Tibial nerve (tissue), 4 donors: ENCODE results near the gene LKAAEAR1. TPM values are rescaled to one million over a fixed set of nuclear protein-coding genes. Genes with fewer than 3 reads are reported as not detected.

ENCODE experiments used
- DNase-seq, 2 donors: peaks; one replicate each; pipeline ENCODE4 v3.0.0-alpha.2; 2019; ENCODE audit warnings: low spot score in 2 of 2
- H3K27ac ChIP-seq, 4 donors: fragments of 200-600 bp; sonication (generic) in 3 of 4; one replicate each; pipeline ENCODE4 v1.5.1; 2017 to 2019; ENCODE audit warnings: mild to moderate bottlenecking in 1 of 4
- H3K27me3 ChIP-seq, 2 donors: fragments of 200-600 bp; sonication (generic) in 1 of 2; one replicate each; pipeline versions ENCODE4 v1.5.1 to v1.6.0; 2017 to 2019
- H3K36me3 ChIP-seq, 3 donors: fragments of 200-600 bp; sonication (generic); one replicate each; pipeline ENCODE4 v1.5.1; 2018 to 2019
- H3K4me1 ChIP-seq, 4 donors: fragments of 200-600 bp; sonication (generic) in 3 of 4; one replicate each; pipeline ENCODE4 v1.5.1; 2017 to 2019
- H3K4me3 ChIP-seq, 4 donors: fragments of 200-600 bp; sonication (generic) in 3 of 4; one replicate each; pipeline ENCODE4 v1.5.1; 2017 to 2019; ENCODE audit warnings: mild to moderate bottlenecking in 1 of 4, moderate library complexity in 1 of 4
- H3K9me3 ChIP-seq, 4 donors: fragments of 200-600 bp; sonication (generic) in 3 of 4; one replicate each; pipeline ENCODE4 v1.5.1; 2017 to 2019
- CTCF ChIP-seq, 5 experiments: fragments of 200-600 bp in 3 of 5; fragments of 450-650 bp in 2 of 5; sonication (generic) in 3 of 5; IDR thresholded peaks; one replicate each; pipeline ENCODE4 v1.5.1; 2016 to 2019; ENCODE audit warnings: antibody characterized with exemption in 5 of 5, mild to moderate bottlenecking in 3 of 5, moderate library complexity in 2 of 5
- EP300 ChIP-seq, 2 donors: sonication (generic); formaldehyde crosslinking; IDR thresholded peaks; one replicate each; pipeline ENCODE4 v1.6.1; 2017; ENCODE audit warnings: antibody characterized with exemption in 2 of 2, mild to moderate bottlenecking in 1 of 2
- POLR2A ChIP-seq, 2 donors: fragments of 450-650 bp; IDR thresholded peaks; one replicate each; pipeline ENCODE4 v1.6.1; 2017; ENCODE audit warnings: antibody characterized with exemption in 2 of 2, mild to moderate bottlenecking in 2 of 2, moderate library complexity in 2 of 2
- WGBS, 2 donors: methylation state at CpG; one replicate each; pipeline ENCODE4 v1.1.5; 2018; 5-methylcytosine and 5-hydroxymethylcytosine counted together
- total RNA-seq, 4 donors: library from RNA; depleted of rRNA; stranded (reverse); fragments of >200 nt; gene quantifications; one replicate each; pipeline ENCODE4 v1.1.0, GENCODE V29; 2016

The LKAAEAR1 gene
- total RNA-seq, 4 donors from 2014 or later, result 0.59 to 1.3 (median 0.84) TPM; not detected in 1

- WGBS, 2 donors, result 48 to 59% methylated on average over 34 to 38 of the region's 39 CpGs
Measured at GRCh38 chr20:64056889-64057627, 27.1 kb downstream of the LKAAEAR1 start.

GRCh38 chr20:64056639-64056888, 27.6 kb downstream of the LKAAEAR1 start:
- no peak overlapping the region for H3K4me3 ChIP-seq
- no peaks in the 10 kb centered on the region for H3K36me3 ChIP-seq
- H3K4me1 ChIP-seq, result peaks cover 0 to 40% (median 2%) of the 10 kb centered on the region in 4 donors
- H3K27ac ChIP-seq, result peak overlapping the region in 2 of 4 donors; percentile 33 to 77
- TF ChIP-seq EP300 (IDR thresholded peaks at IDR 0.05) (no peak), POLR2A (IDR thresholded peaks at IDR 0.05) (no peak), CTCF (IDR thresholded peaks at IDR 0.05) (no peak)
- H3K27me3 ChIP-seq, result peaks cover 0 to 60% of the 10 kb centered on the region in 2 donors
- no peak for DNase-seq
- 36 to 37% methylated on average over 7 of the region's 7 CpGs for WGBS, 2 donors
- no peaks in the 10 kb centered on the region for H3K9me3 ChIP-seq

More at GRCh38 chr20:64056889-64057627, 27.1 kb downstream of the LKAAEAR1 start:
- no peak for DNase-seq
- H3K4me1 ChIP-seq, result peaks cover 0 to 41% (median 2%) of the 10 kb centered on the region in 4 donors
- H3K9me3 ChIP-seq, result no peaks in the 10 kb centered on the region
- H3K4me3 ChIP-seq, result peak overlapping the region in 2 of 4 donors; percentile 3 to 11
- H3K36me3 ChIP-seq, result no peaks in the 10 kb centered on the region
- H3K27ac ChIP-seq, result peak overlapping the region in 2 of 4 donors; percentile 33 to 77
- TF ChIP-seq POLR2A (IDR thresholded peaks at IDR 0.05) (no peak), CTCF (IDR thresholded peaks at IDR 0.05) (no peak), EP300 (IDR thresholded peaks at IDR 0.05) (no peak)
- H3K27me3 ChIP-seq, result peaks cover 0 to 55% of the 10 kb centered on the region in 2 donors

- TF ChIP-seq EP300 (IDR thresholded peaks at IDR 0.05) (peak in 1 of 2 donors; percentile 25), POLR2A (IDR thresholded peaks at IDR 0.05) (no peak), CTCF (IDR thresholded peaks at IDR 0.05) (peak in 1 of 5 experiments; percentile 12)
- no peak for DNase-seq
- no peaks in the 10 kb centered on the region for H3K9me3 ChIP-seq
- H3K36me3 ChIP-seq, result no peaks in the 10 kb centered on the region
- H3K4me1 ChIP-seq, result peaks cover 0 to 40% (median 2%) of the 10 kb centered on the region in 4 donors
- 38 to 48% methylated on average over 8 to 20 of the region's 22 CpGs for WGBS, 2 donors
- peaks cover 0 to 65% of the 10 kb centered on the region in 2 donors for H3K27me3 ChIP-seq
- H3K4me3 ChIP-seq, result no peak overlapping the region
- H3K27ac ChIP-seq, result peak overlapping the region in 3 of 4 donors; percentile 4 to 77 (median 71)
Measured at GRCh38 chr20:64055893-64056638, 28.1 kb downstream of the LKAAEAR1 start.

- TF ChIP-seq POLR2A (IDR thresholded peaks at IDR 0.05) (no peak), EP300 (IDR thresholded peaks at IDR 0.05) (no peak), CTCF (IDR thresholded peaks at IDR 0.05) (no peak)
- no peaks in the 10 kb centered on the region for H3K36me3 ChIP-seq
- peak overlapping the region in 3 of 4 donors; percentile 4 to 77 (median 71) for H3K27ac ChIP-seq
- H3K4me3 ChIP-seq, result no peak overlapping the region
- H3K27me3 ChIP-seq, result peaks cover 0 to 71% of the 10 kb centered on the region in 2 donors
- H3K4me1 ChIP-seq, result peaks cover 0 to 46% (median 2%) of the 10 kb centered on the region in 4 donors
- no peaks in the 10 kb centered on the region for H3K9me3 ChIP-seq
- 37 to 65% methylated on average over 2 to 4 of the region's 9 CpGs for WGBS, 2 donors
- DNase-seq, result no peak
Measured at GRCh38 chr20:64055396-64055892, 28.8 kb downstream of the LKAAEAR1 start.
